ENCODE data around the gene CCNY.

DNA sequence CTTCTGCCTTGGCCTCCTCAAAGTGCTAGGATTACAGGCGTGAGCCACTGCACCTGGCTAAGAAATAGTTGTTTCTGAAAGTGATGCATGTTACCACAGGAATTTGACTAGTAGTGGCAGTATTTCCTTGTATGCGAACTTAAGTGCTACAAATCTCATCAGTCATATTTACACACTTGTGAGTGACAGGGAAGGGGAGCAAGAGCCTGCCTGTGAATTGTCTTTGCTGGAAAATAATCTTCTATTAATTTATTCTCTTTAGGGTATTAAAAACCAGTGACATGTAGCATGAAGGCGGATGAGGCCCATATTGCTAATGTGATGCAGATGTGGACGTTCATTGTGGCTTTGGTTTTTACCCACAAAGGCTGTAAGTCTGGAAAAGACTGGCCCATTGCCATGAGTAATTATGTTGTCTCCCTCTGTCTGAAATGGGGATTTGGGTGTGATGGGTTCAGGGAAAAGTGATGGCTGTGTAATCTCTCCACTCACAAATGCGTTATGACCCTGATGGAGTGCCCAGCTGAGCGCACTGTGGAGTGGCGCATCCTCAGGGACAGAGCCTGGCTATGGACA, 97.6 kb downstream of the CCNY start:
- TF ChIP-seq, protein P1, sequence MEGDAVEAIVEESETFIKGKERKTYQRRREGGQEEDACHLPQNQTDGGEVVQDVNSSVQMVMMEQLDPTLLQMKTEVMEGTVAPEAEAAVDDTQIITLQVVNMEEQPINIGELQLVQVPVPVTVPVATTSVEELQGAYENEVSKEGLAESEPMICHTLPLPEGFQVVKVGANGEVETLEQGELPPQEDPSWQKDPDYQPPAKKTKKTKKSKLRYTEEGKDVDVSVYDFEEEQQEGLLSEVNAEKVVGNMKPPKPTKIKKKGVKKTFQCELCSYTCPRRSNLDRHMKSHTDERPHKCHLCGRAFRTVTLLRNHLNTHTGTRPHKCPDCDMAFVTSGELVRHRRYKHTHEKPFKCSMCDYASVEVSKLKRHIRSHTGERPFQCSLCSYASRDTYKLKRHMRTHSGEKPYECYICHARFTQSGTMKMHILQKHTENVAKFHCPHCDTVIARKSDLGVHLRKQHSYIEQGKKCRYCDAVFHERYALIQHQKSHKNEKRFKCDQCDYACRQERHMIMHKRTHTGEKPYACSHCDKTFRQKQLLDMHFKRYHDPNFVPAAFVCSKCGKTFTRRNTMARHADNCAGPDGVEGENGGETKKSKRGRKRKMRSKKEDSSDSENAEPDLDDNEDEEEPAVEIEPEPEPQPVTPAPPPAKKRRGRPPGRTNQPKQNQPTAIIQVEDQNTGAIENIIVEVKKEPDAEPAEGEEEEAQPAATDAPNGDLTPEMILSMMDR (IDR thresholded peaks at IDR 0.05) = no peak
- TF ChIP-seq POLR2A (IDR thresholded peaks at IDR 0.05) (no peak), EP300 (IDR thresholded peaks at IDR 0.05) (no peak)
